ENCODE data around the gene UTF1.

GRCh38 chr10:133270204-133270603, 40.2 kb downstream of the UTF1 start:
- TF ChIP-seq CTCF (IDR thresholded peaks at IDR 0.05) = no peak
- no peak for TF ChIP-seq POLR2A (IDR thresholded peaks at IDR 0.05)

Measured in prostate gland (tissue), 2 donors.